CD4-positive, alpha-beta T cell treated with Interleukin-4 for 1 hour (primary cell): Measurements from ENCODE around the gene TST.
"Not testable (repeated sequence)": the region's sequence is repeated elsewhere in the genome, so short reads cannot be mapped to it uniquely, and the experiment has no call there.

Source experiments
- DNase-seq, 2 donors: peaks; one replicate each; pipeline ENCODE4 v3.0.0-alpha.2; 2020 to 2022

Gene TST

GRCh38 chr22:37012262-37012904, 6.9 kb downstream of the TST start:
- DNase-seq: no peak

DNA sequence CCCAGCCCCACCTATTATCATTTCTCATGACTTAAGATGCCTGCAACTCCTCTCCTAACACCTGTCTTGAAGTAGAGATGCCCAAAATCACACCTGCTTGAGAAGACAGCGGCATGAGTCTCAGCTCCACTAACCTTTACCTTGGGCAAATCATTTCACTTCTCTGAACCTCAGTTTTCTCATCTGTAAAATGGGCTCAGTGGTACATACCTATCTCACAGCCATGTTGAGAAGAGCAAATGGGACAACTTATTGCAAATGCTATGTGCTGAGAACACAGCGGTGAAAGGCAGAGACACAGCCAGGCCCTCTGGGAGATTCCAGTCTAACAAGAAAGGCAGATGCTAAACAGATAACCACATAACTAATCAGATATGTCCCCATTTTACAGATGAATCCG, 7.8 kb downstream of the TST start:
- DNase-seq: no peak

GRCh38 chr22:37010976-37011375, 8.3 kb downstream of the TST start:
- DNase-seq: no peak

GRCh38 chr22:37010174-37010573, 9.1 kb downstream of the TST start:
- no peak for DNase-seq

- no peak for DNase-seq
Measured at GRCh38 chr22:37009490-37009889, 9.8 kb downstream of the TST start.

DNA sequence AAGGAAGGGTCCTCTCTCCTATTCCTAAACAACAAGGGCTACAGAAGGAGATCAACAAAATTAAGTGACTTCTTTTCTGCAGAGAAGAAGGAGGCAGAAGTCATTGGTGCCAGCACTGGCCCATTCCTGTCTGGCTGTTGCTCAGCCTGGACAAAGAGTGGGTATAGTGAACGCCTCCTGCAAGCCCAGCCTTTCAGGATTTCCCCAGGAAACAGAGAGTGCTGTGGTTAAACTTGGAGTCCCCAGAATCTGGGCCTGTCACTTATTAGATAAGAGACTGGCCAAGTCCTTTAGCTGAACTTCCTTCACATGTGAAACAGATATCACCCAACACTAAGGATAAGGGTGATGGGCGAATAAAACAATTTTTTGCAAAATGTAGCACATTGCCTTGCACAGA, 10.9 kb downstream of the TST start:
- DNase-seq: no peak

GRCh38 chr22:37007651-37008050, 11.6 kb downstream of the TST start:
- DNase-seq: no peak

DNA sequence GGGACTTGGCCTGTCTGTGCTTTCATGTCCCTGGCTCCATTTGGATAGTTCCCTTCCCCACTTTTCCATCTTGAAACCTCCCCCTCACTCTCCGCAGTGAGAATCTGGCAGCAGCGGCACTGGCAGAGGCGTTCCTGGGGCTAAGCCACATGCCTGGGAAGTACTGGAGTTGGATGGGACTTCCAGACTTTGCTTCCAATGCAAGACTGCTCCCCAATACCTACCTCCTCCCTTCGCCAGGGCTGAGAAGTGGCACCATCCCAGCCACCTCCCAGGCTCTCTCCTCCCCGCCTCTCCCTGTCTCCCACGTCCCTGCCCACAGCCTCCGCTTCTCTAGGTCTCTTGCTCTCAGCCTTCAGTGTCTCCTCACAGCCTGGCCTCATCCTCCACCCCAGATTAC, 16.6 kb downstream of the TST start:
- DNase-seq: no peak

- no peak for DNase-seq
Measured at GRCh38 chr22:37001826-37002225, 17.4 kb downstream of the TST start.

DNA sequence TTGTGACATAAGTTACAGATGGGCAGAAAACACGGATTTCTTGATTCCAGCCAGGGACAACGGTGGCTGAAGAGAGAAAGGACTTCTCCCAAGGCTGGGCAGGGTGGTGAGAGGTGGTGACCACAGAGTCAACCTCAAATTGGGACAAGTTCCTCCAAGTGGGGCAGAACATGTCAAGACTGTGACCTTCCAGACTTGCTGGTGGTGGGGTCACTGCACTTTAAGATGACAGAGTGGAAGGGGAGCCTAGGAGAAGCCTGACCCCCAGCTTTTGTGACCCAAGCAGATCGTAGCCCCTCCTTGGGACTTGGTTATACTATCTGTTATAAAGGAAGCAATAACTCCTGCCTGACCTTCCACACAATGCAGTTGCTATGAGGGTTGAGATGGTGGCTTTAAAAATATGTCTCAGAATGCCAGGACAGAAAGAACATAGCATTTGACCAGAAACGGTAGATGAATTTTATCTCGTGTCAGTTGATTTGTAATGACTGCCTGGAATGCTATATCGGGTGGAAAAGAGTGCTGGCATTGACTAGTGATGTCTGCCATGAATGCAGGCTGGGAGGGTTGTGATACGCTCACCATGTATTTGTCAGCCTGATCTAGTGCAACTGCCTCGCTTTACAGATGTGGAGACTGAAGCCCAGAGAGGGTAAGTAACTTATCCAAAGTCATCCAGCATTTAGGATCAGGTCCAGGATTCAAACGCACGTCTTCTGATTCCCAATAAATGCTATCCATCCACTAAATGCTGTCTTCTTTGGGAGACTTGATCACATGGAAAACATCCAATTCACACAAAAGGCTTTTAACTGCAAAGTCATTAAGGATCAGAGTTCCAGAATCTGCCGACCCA, 18.3 kb downstream of the TST start:
- DNase-seq: no peak

DNA sequence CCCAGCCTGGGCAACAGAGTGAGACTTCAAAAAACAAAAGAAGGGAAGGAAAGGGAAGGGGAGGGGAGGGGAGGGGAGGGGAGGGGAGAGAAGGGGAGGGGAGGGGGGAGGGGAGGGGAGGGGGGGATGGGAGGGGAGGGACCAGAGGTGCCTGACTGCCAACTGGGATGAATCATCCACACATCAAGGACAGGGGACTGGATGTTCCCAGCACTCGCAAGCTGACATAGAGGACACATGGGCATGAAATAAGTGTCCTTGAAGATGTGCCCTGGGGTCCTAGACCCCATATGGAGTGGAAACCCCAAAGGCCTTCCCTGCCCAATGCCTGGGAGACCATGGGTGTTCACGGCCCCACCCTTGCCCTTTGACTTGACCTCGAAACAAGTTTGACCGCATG, 19.8 kb downstream of the TST start:
- DNase-seq: no peak

GRCh38 chr22:36998620-36999351, 20.5 kb downstream of the TST start:
- DNase-seq: no peak

DNA sequence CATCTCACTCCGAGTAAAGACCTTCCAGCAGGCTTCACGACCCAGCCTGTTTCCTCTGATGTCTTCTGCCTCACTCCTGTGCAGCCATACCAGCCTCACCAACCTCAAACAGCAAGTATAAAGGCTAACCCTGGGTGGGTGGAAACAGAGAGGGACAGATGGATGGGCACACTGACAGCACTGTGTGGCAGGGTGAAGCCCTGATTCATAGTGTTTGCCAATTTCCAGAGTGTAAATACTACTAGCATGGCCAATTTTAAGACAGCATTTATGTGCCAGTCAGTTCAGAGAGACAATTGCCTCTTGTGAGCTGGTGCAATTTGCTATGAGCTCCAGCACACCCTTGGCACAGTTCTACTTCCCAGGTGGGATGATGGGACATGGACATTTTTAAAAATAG, 21.5 kb downstream of the TST start:
- no peak for DNase-seq

DNA sequence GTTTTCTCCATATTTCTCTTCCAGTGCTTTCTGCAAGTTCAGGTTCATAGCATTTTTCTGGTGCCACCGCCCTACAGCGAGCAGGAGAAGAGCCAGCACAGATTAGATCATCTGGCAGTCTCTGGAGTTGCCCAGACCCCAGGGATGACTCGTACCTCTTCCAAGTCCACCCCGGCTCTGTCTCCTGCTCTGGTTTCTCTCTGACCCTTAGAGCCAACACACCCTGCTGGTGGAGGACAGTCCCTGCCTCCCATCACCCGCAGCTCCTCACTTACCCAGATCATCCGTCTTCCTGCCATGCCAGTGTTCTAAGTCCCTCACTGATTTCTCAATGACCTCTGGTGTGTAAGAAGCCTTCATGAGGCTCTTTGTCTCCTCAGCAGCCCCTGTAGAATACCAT, 28.0 kb downstream of the TST start:
- no peak for DNase-seq

DNA sequence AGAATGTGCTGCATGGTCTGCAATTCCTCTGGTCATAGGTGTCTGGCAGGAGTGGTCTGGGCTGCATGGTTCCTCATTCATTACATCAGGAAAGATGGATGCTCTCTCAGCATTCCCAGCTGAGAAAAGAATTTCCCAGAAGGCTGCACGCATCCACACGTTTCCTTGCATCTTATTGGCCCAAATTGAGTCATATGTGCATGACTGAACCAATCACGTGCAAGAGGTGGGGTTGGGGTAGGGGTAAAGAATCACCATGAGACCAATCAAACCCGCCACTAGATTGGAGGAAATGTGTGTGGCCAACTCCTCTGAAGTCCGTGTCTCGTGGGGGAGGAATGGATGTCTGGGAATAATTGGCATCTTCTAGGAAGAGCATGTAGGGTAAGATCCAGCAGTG, 28.8 kb downstream of the TST start:
- DNase-seq: no peak

- not testable (repeated sequence) for DNase-seq
Measured at GRCh38 chr22:36989012-36989411, 30.2 kb downstream of the TST start.

GRCh38 chr22:36988075-36988832, 31.0 kb downstream of the TST start:
- no peak for DNase-seq

GRCh38 chr22:36986242-36986821, 32.9 kb downstream of the TST start:
- DNase-seq: peak in 1 of 2 donors; percentile 27

DNA sequence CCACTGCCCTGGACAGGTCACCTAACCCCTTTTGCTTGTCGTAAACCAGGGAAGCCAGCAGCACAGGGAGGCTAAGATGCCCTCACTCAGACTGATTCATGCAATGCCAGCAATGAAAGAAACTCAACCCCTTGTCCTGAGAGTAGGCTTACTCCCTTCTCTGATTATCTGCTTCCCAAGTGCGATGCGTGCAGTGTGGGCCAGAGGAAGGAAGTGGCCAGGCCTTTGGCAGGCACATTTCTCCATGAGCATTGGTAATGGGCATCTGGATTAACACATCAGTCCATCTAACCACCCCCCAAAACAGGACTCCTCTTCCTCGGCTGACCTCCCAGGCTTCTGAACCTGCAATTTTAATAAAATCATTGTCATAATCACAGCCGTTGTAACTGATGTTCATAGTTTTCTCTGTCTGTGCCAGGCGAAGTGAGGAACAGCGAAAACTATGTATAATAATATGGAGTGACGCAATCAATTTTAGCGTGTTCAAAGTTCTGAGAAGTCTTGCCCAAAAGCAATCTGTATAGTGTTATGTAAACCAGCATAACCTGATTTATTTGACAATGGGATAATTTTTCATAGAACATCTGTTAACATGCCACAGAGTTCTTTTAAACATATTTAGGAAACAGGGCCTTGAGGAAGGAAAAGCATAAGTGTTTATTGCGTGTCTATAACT, 33.9 kb downstream of the TST start:
- no peak for DNase-seq

- DNase-seq: no peak
Measured at GRCh38 chr22:36982136-36982535, 37.1 kb downstream of the TST start.

GRCh38 chr22:36981247-36981775, 37.9 kb downstream of the TST start:
- no peak for DNase-seq
